HG02763 (cell line): ENCODE results near the gene PPT1.

Source experiments
- ATAC-seq: cut with Tn5 transposase; IDR thresholded peaks from one replicate; pipeline ENCODE4 v1.9.1; 2021; ENCODE audit warnings: mild to moderate bottlenecking, moderate library complexity; ENCODE audit not compliant: unreplicated experiment

Gene PPT1

GRCh38 chr1:40032240-40032891 is 64.7 kb downstream of the PPT1 start:
- no peak for ATAC-seq

DNA sequence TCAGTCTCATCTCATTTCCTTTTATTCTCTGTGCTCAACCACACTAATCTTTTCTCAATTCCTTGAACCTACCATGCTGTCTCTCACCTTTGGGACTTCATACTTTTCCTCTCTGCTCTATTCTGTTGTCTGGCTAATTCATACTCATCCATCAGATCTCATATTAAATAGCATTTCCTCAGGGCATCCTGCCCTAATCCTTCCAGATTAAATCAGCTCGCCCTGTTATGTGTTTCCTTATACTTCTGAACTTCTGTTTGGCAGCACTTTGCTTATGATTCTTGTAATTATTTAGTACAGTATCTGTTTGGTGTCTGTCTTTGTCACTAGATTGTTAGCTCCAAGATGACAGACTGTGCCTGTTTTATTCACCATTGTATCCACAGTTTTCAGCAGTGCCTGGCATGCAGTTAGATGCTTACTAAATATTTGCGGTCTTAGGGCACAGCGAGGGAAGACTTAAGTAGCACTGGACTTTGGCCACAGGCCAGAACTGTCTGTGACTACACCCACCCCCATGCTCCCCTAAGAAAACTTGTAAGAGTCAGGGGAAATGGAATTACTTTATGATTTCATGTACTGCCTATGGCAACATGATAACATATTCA is 66.4 kb downstream of the PPT1 start:
- ATAC-seq = no peak

- no peak for ATAC-seq
These were observed 67.4 kb downstream of the PPT1 start for GRCh38 chr1:40029608-40030007.

DNA sequence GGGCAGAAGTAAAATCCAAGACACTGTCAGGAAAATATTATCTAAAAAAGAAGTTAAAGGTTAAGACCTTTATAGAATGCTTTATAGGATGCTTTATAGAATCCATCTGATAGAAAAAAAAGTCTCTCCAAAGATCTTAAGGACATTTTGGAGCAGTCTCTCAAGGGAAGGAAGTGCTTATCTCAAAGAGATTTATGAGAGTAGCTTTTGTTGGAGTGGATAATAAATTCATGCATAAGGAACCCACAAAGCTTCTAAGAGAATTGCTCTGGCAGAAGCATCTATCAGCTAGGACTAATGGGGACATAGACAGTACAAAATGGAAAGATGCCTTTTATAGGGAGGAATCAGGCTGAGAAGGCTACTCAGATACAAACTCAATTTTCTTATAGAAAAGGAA is 69.4 kb downstream of the PPT1 start:
- no peak for ATAC-seq

- ATAC-seq = no peak
These were observed 72.4 kb downstream of the PPT1 start for GRCh38 chr1:40024671-40025070.

- no peak for ATAC-seq
These were observed 73.6 kb downstream of the PPT1 start for GRCh38 chr1:40023379-40023944.
